K562 (cell line): Measurements from ENCODE around the gene CPNE6. TPM values are rescaled to one million over a fixed set of nuclear protein-coding genes. Genes with fewer than 3 reads are reported as not detected.

Experiments
- ATAC-seq: fragments of 200-7000 bp; cut with Tn5 transposase; 3 replicates; pipeline ENCODE4 v1.9.1; 2020; ENCODE audit warnings: moderate library complexity
- Bru-seq: library from RNA; stranded (reverse); fragments of 400-500 nt; gene quantifications from one replicate; lab custom pipeline; 2021; lab: Mats Ljungman, UMichigan
- BruChase-seq, 2 experiments: library from RNA; stranded (reverse); fragments of 400-500 nt; gene quantifications; one replicate each; lab custom pipeline; 2021; lab: Mats Ljungman, UMichigan
- BruUV-seq: library from RNA; stranded (reverse); fragments of 400-500 nt; replicated peaks from 2 replicates; lab custom pipeline; 2021; lab: Mats Ljungman, UMichigan
- CTCF ChIA-PET: fragments of 300-600 bp; formaldehyde crosslinking; extraction: SDS; loops from one replicate; lab custom pipeline; 2021; ENCODE audit warnings: low intra/inter-chr PET ratio; lab: Yijun Ruan, JAX
- POLR2A ChIA-PET: fragments of 300-600, 350-650 bp; sonication (Branson Sonifier 250); formaldehyde crosslinking; extraction: SDS; loops from one replicate; lab custom pipeline; 2021; ENCODE audit warnings: antibody characterized with exemption, inconsistent platforms; lab: Yijun Ruan, JAX
- DNase-seq, 4 experiments: peaks; one replicate each; pipeline versions ENCODE4 v3.0.0 to v3.0.0-alpha.2; 2011 to 2018; ENCODE audit warnings: low spot score in 3 of 4, mixed read lengths in 3 of 4; ENCODE audit errors: extremely low read depth in 1 of 4
- FAIRE-seq: peaks from 2 replicates; lab custom pipeline; 2011; peaks lifted over from hg19 to GRCh38; lab: Jason Lieb, UNC
- H2AFZ ChIP-seq: 2 replicates; pipeline ENCODE4 v1.6.0; 2011; ENCODE audit warnings: low read depth, low read length, control low read depth, inconsistent platforms
- H3K27ac ChIP-seq: fragments of 200-600 bp; 3 replicates; pipeline ENCODE4 v1.8.0; 2011; ENCODE audit warnings: low read depth, mild to moderate bottlenecking, control low read depth, inconsistent platforms, low read length, moderate library complexity, mixed read lengths; ENCODE audit errors: extremely low read depth
- H3K27me3 ChIP-seq, 2 experiments: fragments of 300-600 bp in 1 of 2; 2 replicates in 1 of 2; 3 replicates in 1 of 2; pipeline versions ENCODE4 v1.6.0 to v1.8.0; 2011; ENCODE audit warnings: inconsistent platforms in 2 of 2, low read length in 2 of 2, mild to moderate bottlenecking in 1 of 2, mixed read lengths in 1 of 2, moderate library complexity in 1 of 2; ENCODE audit not compliant: control insufficient read depth in 2 of 2, insufficient read depth in 2 of 2
- H3K36me3 ChIP-seq: fragments of 300-600 bp; 3 replicates; pipeline ENCODE4 v1.8.0; 2011; ENCODE audit warnings: mild to moderate bottlenecking, low read length, inconsistent platforms; ENCODE audit not compliant: control insufficient read depth, insufficient read depth
- H3K4me1 ChIP-seq, 2 experiments: fragments of 200-600 bp in 1 of 2; replicated peaks in 1 of 2; 2 replicates in 1 of 2; 3 replicates in 1 of 2; pipeline versions ENCODE4 v1.5.1 to v1.8.0; 2011; ENCODE audit warnings: inconsistent platforms in 2 of 2, low read length in 2 of 2, mild to moderate bottlenecking in 1 of 2, mixed read lengths in 1 of 2, moderate library complexity in 1 of 2; ENCODE audit not compliant: control insufficient read depth in 2 of 2, insufficient read depth in 2 of 2
- H3K4me2 ChIP-seq: 2 replicates; pipeline ENCODE4 v1.6.1; 2011; ENCODE audit warnings: low read length, control low read depth, inconsistent platforms, mixed read lengths; ENCODE audit not compliant: insufficient read depth
- H3K4me3 ChIP-seq: fragments of 200-600 bp; sonication (generic), shearing (Covaris generic); 2 replicates; pipeline ENCODE4 v1.5.1; 2016; ENCODE audit warnings: control low read depth, inconsistent platforms
- H3K79me2 ChIP-seq: fragments of 200-600 bp; 3 replicates; pipeline ENCODE4 v1.8.0; 2011; ENCODE audit warnings: low read length, inconsistent platforms; ENCODE audit not compliant: control insufficient read depth, insufficient read depth
- H3K9ac ChIP-seq, 2 experiments: 2 replicates each; pipeline versions ENCODE4 v1.6.0 to v1.6.1; 2011; ENCODE audit warnings: low read depth in 2 of 2, low read length in 2 of 2, control low read depth in 1 of 2, inconsistent platforms in 1 of 2, mild to moderate bottlenecking in 1 of 2, mixed read lengths in 1 of 2; ENCODE audit not compliant: insufficient read depth in 1 of 2
- H3K9me1 ChIP-seq: one replicate; pipeline ENCODE4 v1.6.0; 2011; ENCODE audit warnings: inconsistent platforms, mild to moderate bottlenecking, low read length, moderate library complexity; ENCODE audit not compliant: control insufficient read depth, insufficient read depth
- H3K9me3 ChIP-seq: replicated peaks from 2 replicates; pipeline ENCODE4 v1.5.1; 2011; ENCODE audit warnings: low read depth, low read length, inconsistent platforms; ENCODE audit not compliant: control insufficient read depth, insufficient read depth
- H4K20me1 ChIP-seq: replicated peaks from 2 replicates; pipeline ENCODE4 v1.6.1; 2011; ENCODE audit warnings: low read length, inconsistent platforms, mixed read lengths; ENCODE audit not compliant: control insufficient read depth, insufficient read depth
- ARID4B ChIP-seq: sonication (generic); formaldehyde crosslinking; IDR thresholded peaks from 2 replicates; pipeline ENCODE4 v1.8.0; 2022; ENCODE audit warnings: mild to moderate bottlenecking, missing genetic modification reagents
- ETS2 ChIP-seq: IDR thresholded peaks from 2 replicates; pipeline ENCODE4 v1.6.1; 2016; ENCODE audit warnings: borderline replicate concordance, missing genetic modification characterization, mild to moderate bottlenecking, moderate library complexity, missing compliant biosample characterization; ENCODE audit not compliant: poor library complexity, severe bottlenecking
- KAT8 ChIP-seq: fragments of 450-650 bp; IDR thresholded peaks from 2 replicates; pipeline ENCODE4 v1.6.1; 2016; ENCODE audit warnings: low read depth, mild to moderate bottlenecking
- PHTF2 ChIP-seq: fragments of 250-450 bp; sonication (Bioruptor Pico); IDR thresholded peaks from 2 replicates; pipeline ENCODE4 v1.5.0; 2021; ENCODE audit warnings: mild to moderate bottlenecking
- RFX1 ChIP-seq: fragments of 450-650 bp; IDR thresholded peaks from 2 replicates; pipeline ENCODE4 v1.6.1; 2016; ENCODE audit warnings: mild to moderate bottlenecking, moderate library complexity
- TEAD2 ChIP-seq: fragments of 450-650 bp; IDR thresholded peaks from 2 replicates; pipeline ENCODE4 v1.6.1; 2016; ENCODE audit warnings: missing genetic modification characterization, control low read depth, missing compliant biosample characterization
- TFAP4 ChIP-seq: sonication (generic); formaldehyde crosslinking; IDR thresholded peaks from 2 replicates; pipeline ENCODE4 v1.8.0; 2022; ENCODE audit warnings: missing genetic modification reagents, mild to moderate bottlenecking, moderate library complexity, borderline replicate concordance
- WGBS: fragments of 100-300 bp; shearing (Covaris generic); methylation state at CpG from one replicate; pipeline ENCODE4 v1.1.6; 2016; ENCODE audit warnings: low coverage, mixed read lengths; ENCODE audit not compliant: insufficient coverage; ENCODE audit errors: missing lambda C conversion rate; 5-methylcytosine and 5-hydroxymethylcytosine counted together
- in situ Hi-C: fragments of 300-500 bp; cut with MboI; formaldehyde crosslinking; loops from 4 replicates; pipeline ENCODE4 v1.15.0; 2018; ENCODE audit warnings: inconsistent platforms, mixed read lengths
- intact Hi-C: fragments of 100-400 bp; cut with micrococcal nuclease; formaldehyde crosslinking; loops from 2 replicates; pipeline ENCODE4 v1.14.2; 2022
- long read RNA-seq, 3 experiments: library from polyadenylated mRNA in 2 of 3; library from RNA in 1 of 3; unstranded in 2 of 3; stranded (forward) in 1 of 3; transcript quantifications; one replicate each; pipeline ENCODE4 v2.0.0, GENCODE V29; 2019 to 2022
- polyA minus RNA-seq, 3 experiments: library from RNA; depleted of rRNA, polyadenylated mRNA; stranded (reverse); fragments of >200 nt; gene quantifications; 2 replicates each; pipeline ENCODE4 v1.2.3, GENCODE V29; 2011
- polyA plus RNA-seq, 8 experiments: library from polyadenylated mRNA; depleted of rRNA in 4 of 8; stranded (reverse) in 5 of 8; unstranded in 3 of 8; fragments of >200 nt; fragmentation: Nextera tagmentation in 2 of 8; fragmentation: Illumina TruSeq in 1 of 8; extraction: Ambion mirVana in 2 of 8; extraction: Trizol in 1 of 8; gene quantifications; 2 replicates each; pipeline versions ENCODE4 v1.2.1 to v1.2.3, GENCODE V29; 2011 to 2014; ENCODE audit warnings: inconsistent platforms in 1 of 8, missing spikeins in 1 of 8
- total RNA-seq, 7 experiments: library from RNA; depleted of rRNA in 6 of 7; stranded (reverse); fragments of >200 nt in 6 of 7; fragmentation: Illumina TruSeq in 2 of 7; extraction: Trizol in 2 of 7; gene quantifications; 2 replicates each; pipeline versions ENCODE4 v1.2.1 to v1.2.3, GENCODE V29; 2011 to 2021; ENCODE audit warnings: low replicate concordance in 1 of 7
- TF ChIP-seq, protein P1 (sequence below), 2 experiments: IDR thresholded peaks in 1 of 2; conservative IDR thresholded peaks in 1 of 2; 2 replicates each; pipeline ENCODE4 v1.6.1; 2016; ENCODE audit warnings: low read depth in 2 of 2, mild to moderate bottlenecking in 1 of 2, missing compliant biosample characterization in 1 of 2, missing genetic modification characterization in 1 of 2, moderate library complexity in 1 of 2

The CPNE6 gene
- total RNA-seq (2011; cell fraction: chromatin; rRNA removed; ENCODE audit: low replicate concordance): not detected in 2 replicates
- total RNA-seq (2011; cell fraction: nucleolus; rRNA removed): 0.17 TPM in 1 of 2 replicates, not detected in the other
- total RNA-seq (2011; cell fraction: nucleoplasm; rRNA removed): not detected in 2 replicates
- total RNA-seq (2014; rRNA removed) (not detected in 2 replicates), total RNA-seq (2014; rRNA removed; fragmentation: Illumina TruSeq; extraction: Trizol) (not detected in 2 replicates), total RNA-seq (2015; rRNA removed; fragmentation: Illumina TruSeq; extraction: Trizol) (not detected in 2 replicates), total RNA-seq (2021) (not detected in 2 replicates), polyA plus RNA-seq (2011; rRNA removed) (not detected in 2 replicates), polyA plus RNA-seq (2014; fragmentation: Illumina TruSeq; extraction: Trizol) (not detected in 2 replicates), polyA plus RNA-seq (2014; fragmentation: Nextera tagmentation; extraction: Ambion mirVana) (not detected), polyA plus RNA-seq (2014; rRNA removed) (not detected in 2 replicates), polyA minus RNA-seq (2011; rRNA and poly(A)+ RNA removed) (not detected in 2 replicates), Bru-seq, nascent RNA (percentile 10 among the genes with signal in this experiment), BruChase-seq, experiment 1, labeled RNA remaining after a 2-hour chase (not detected), BruChase-seq, experiment 2, labeled RNA remaining after a 6-hour chase (not detected)
- polyA plus RNA-seq (2011; cell fraction: cytosol; rRNA removed): not detected in 2 replicates
- polyA plus RNA-seq (2011; cell fraction: nucleus; rRNA removed): not detected in 2 replicates
- 0.03 and 0.04 TPM in 2 replicates for polyA plus RNA-seq (2012)
- polyA minus RNA-seq (2011; cell fraction: cytosol; rRNA and poly(A)+ RNA removed): not detected in 2 replicates
- polyA minus RNA-seq (2011; cell fraction: nucleus; rRNA and poly(A)+ RNA removed): not detected in 2 replicates
- long read RNA-seq, experiment 1: 0 reads
- long read RNA-seq, experiment 2: 0 reads
- long read RNA-seq, experiment 3: 0 reads

- in situ Hi-C loops (no loop called here), intact Hi-C loops (no loop called here)
- ChIA-PET CTCF (no interaction called here), POLR2A (interaction anchor here (1.0 kb wide), 1 partner anchor 10 kb away, joined by 3 read pairs; no protein-coding TSS in a partner anchor)
- H3K27me3 ChIP-seq: peaks cover 0 to 51% of the 10 kb centered on the region in 2 experiments; a peak in 3 of 5 replicates
- peaks cover 0 to 7% of the 10 kb centered on the region in 2 experiments; a peak in 2 of 5 replicates for H3K4me1 ChIP-seq
- H4K20me1 ChIP-seq: no peaks in the 10 kb centered on the region
- no peak within 1 kb of the TSS for H3K4me2 ChIP-seq
- ATAC-seq (no peak), DNase-seq (no peak), FAIRE-seq (no peak)
- no peak for TF ChIP-seq ETS2
- no peak for TF ChIP-seq TFAP4 (CRISPR knock-in tag)
- no peak for TF ChIP-seq RFX1
- TF ChIP-seq, protein P1, sequence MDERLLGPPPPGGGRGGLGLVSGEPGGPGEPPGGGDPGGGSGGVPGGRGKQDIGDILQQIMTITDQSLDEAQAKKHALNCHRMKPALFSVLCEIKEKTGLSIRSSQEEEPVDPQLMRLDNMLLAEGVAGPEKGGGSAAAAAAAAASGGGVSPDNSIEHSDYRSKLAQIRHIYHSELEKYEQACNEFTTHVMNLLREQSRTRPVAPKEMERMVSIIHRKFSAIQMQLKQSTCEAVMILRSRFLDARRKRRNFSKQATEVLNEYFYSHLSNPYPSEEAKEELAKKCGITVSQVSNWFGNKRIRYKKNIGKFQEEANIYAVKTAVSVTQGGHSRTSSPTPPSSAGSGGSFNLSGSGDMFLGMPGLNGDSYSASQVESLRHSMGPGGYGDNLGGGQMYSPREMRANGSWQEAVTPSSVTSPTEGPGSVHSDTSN (CRISPR knock-in tag; IDR thresholded peaks at IDR 0.05; ENCODE audit: low read depth): no peak
- TF ChIP-seq, protein P1 (tag; conservative IDR thresholded peaks at IDR 0.05; ENCODE audit: low read depth): no peak
- no peak for TF ChIP-seq KAT8
- no peak for TF ChIP-seq TEAD2 (tag)
- no peak for TF ChIP-seq PHTF2 (CRISPR knock-in tag)
- no peak for TF ChIP-seq ARID4B (CRISPR knock-in tag)
- BruUV-seq: no TSS peak
- no peak within 1 kb of the TSS for H3K27ac ChIP-seq
- no peaks in the 10 kb centered on the region for H3K9me3 ChIP-seq
- H3K79me2 ChIP-seq: no peaks in the 10 kb centered on the region
- H2AFZ ChIP-seq: no peak within 1 kb of the TSS
- 15% methylated on average over 8 of the region's 19 CpGs for WGBS
- no peaks in the 10 kb centered on the region for H3K36me3 ChIP-seq
- H3K4me3 ChIP-seq: no peak within 1 kb of the TSS
- H3K9me1 ChIP-seq: no peaks in the 10 kb centered on the region
- H3K9ac ChIP-seq: no peak within 1 kb of the TSS
Observed at GRCh38 chr14:24071144-24071697, at the start of gene CPNE6. TSS of gene CPNE6 (plus strand) at chr14:24071562. CDS start at chr14:24072937, 1,375 bp downstream.
